Measurements from ENCODE around the gene MYOCOS. TPM values are rescaled to one million over a fixed set of nuclear protein-coding genes. Genes with fewer than 3 reads are reported as not detected.

The MYOCOS gene
- total RNA-seq, 1 experiment from 2014 or later, result not detected

- H3K9me2 ChIP-seq (ENCODE audit: insufficient read depth), result no peaks in the 10 kb centered on the region
- no peaks in the 10 kb centered on the region for H3K79me2 ChIP-seq (ENCODE audit: low read depth)
- H3K4me2 ChIP-seq, result no peak overlapping the region
- H3K27me3 ChIP-seq (ENCODE audit: insufficient read depth, low read depth), result no peaks in the 10 kb centered on the region
- no peak overlapping the region for H3K27ac ChIP-seq
- H4K20me1 ChIP-seq (ENCODE audit: insufficient read depth), result no peaks in the 10 kb centered on the region
- H2AFZ ChIP-seq, result no peak overlapping the region
- no peak for DNase-seq
- H3K4me1 ChIP-seq (replicated peaks; ENCODE audit: insufficient read depth), result no peaks in the 10 kb centered on the region
- intact Hi-C loops (cut with micrococcal nuclease; ENCODE audit: unreplicated experiment), result no loop called here
- no peaks in the 10 kb centered on the region for H3F3A ChIP-seq (ENCODE audit: insufficient read depth, low read depth)
- H3K36me3 ChIP-seq (ENCODE audit: low read depth), result no peaks in the 10 kb centered on the region
- ChIA-PET POLR2A (ENCODE audit: unreplicated experiment) (no interaction called here), CTCF (no interaction called here)
- no peak overlapping the region for H3K4me3 ChIP-seq
- H3K9me3 ChIP-seq (ENCODE audit: insufficient read depth, low read depth), result no peaks in the 10 kb centered on the region
- no TSS peak for BruUV-seq (replicated peaks)
- TF ChIP-seq CTCF (conservative IDR thresholded peaks at IDR 0.05) (no peak), EZH2 (IDR thresholded peaks at IDR 0.05; ENCODE audit: low read depth) (no peak)
Observed at GRCh38 chr1:171623651-171624331, 1.7 kb downstream of the MYOCOS start.

GRCh38 chr1:171625225-171625624 is 3.2 kb downstream of the MYOCOS start:
- peaks cover 4% of the 10 kb centered on the region; the same call in 1 of the 2 replicates for H3K27me3 ChIP-seq (ENCODE audit: insufficient read depth, low read depth)
- no peaks in the 10 kb centered on the region for H3K79me2 ChIP-seq (ENCODE audit: low read depth)
- H3K4me1 ChIP-seq (replicated peaks; ENCODE audit: insufficient read depth), result no peaks in the 10 kb centered on the region
- no peaks in the 10 kb centered on the region for H3K9me2 ChIP-seq (ENCODE audit: insufficient read depth)
- H3F3A ChIP-seq (ENCODE audit: insufficient read depth, low read depth), result no peaks in the 10 kb centered on the region
- no peak for TF ChIP-seq CTCF (conservative IDR thresholded peaks at IDR 0.05)
- no peak for TF ChIP-seq EZH2 (IDR thresholded peaks at IDR 0.05; ENCODE audit: low read depth)
- no peak overlapping the region for H2AFZ ChIP-seq
- H3K4me3 ChIP-seq, result no peak overlapping the region
- H4K20me1 ChIP-seq (ENCODE audit: insufficient read depth), result no peaks in the 10 kb centered on the region
- intact Hi-C loops (cut with micrococcal nuclease; ENCODE audit: unreplicated experiment), result no loop called here
- no peak overlapping the region for H3K27ac ChIP-seq
- no peak overlapping the region for H3K4me2 ChIP-seq
- H3K9me3 ChIP-seq (ENCODE audit: insufficient read depth, low read depth), result no peaks in the 10 kb centered on the region
- BruUV-seq (replicated peaks), result no TSS peak
- DNase-seq, result no peak
- no peaks in the 10 kb centered on the region for H3K36me3 ChIP-seq (ENCODE audit: low read depth)
- ChIA-PET CTCF (no interaction called here), POLR2A (ENCODE audit: unreplicated experiment) (no interaction called here)

DNA sequence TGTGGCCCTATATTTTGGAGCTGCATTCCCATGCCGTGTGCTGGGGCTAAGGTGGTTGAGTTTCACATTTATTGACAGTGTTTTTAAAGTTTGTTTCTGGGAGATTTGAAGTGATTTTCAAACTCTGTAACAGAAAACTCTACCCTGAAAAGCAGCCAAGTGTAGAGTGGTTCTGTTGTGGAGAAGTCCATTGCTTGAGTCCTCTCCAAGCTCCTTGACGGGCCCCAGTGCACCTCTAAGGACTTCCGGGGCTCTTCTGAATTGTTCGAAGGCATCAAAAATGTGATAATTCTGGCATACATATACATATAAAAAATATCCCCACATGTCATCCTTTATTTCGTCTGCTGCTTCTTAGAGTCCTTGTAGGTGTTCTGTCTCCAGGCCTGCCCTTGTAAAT is 5.0 kb downstream of the MYOCOS start:
- CTCF ChIA-PET, result no interaction called here
- H3K4me1 ChIP-seq (replicated peaks; ENCODE audit: insufficient read depth), result no peaks in the 10 kb centered on the region
- POLR2A ChIA-PET (ENCODE audit: unreplicated experiment), result no interaction called here
- intact Hi-C loops (cut with micrococcal nuclease; ENCODE audit: unreplicated experiment), result no loop called here
- H3K79me2 ChIP-seq (ENCODE audit: low read depth), result no peaks in the 10 kb centered on the region
- no peak overlapping the region for H3K27ac ChIP-seq
- H2AFZ ChIP-seq, result no peak overlapping the region
- H4K20me1 ChIP-seq (ENCODE audit: insufficient read depth), result no peaks in the 10 kb centered on the region
- no peaks in the 10 kb centered on the region for H3K9me2 ChIP-seq (ENCODE audit: insufficient read depth)
- DNase-seq, result no peak
- H3K4me3 ChIP-seq, result no peak overlapping the region
- TF ChIP-seq EZH2 (IDR thresholded peaks at IDR 0.05; ENCODE audit: low read depth) (no peak), CTCF (conservative IDR thresholded peaks at IDR 0.05) (no peak)
- no peaks in the 10 kb centered on the region for H3K36me3 ChIP-seq (ENCODE audit: low read depth)
- no peaks in the 10 kb centered on the region for H3F3A ChIP-seq (ENCODE audit: insufficient read depth, low read depth)
- no TSS peak for BruUV-seq (replicated peaks)
- H3K4me2 ChIP-seq, result no peak overlapping the region
- no peaks in the 10 kb centered on the region for H3K9me3 ChIP-seq (ENCODE audit: insufficient read depth, low read depth)
- H3K27me3 ChIP-seq (ENCODE audit: insufficient read depth, low read depth), result peaks cover 13% of the 10 kb centered on the region; the same call in 1 of the 2 replicates

All from PC-9 (cell line).